Measurements from ENCODE around the gene ANTXRL.

DNA sequence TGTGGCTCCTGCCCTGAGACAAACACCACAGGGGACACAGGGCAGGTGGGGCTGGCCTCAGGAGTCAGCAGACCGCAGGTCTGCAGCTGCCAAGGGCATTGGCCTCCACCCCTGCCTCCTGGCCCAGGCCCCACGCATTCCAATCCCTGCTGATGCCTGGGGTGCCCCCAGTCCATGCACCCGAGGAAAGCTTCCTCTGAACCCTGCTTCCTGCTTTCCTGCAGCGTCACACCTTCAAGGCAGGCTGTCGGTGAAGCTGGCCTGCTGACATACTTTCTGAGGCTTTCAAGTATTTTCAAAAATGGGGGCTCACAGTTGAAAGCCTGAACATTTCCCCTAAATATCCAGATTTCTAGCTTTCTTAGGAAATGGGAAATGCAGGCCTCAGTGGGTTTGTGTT lies 22.5 kb upstream of the ANTXRL start:
- TF ChIP-seq POLR2A (IDR thresholded peaks at IDR 0.05) (no peak), POLR2AphosphoS5 (IDR thresholded peaks at IDR 0.05) (no peak)
- TF ChIP-seq, protein P1, sequence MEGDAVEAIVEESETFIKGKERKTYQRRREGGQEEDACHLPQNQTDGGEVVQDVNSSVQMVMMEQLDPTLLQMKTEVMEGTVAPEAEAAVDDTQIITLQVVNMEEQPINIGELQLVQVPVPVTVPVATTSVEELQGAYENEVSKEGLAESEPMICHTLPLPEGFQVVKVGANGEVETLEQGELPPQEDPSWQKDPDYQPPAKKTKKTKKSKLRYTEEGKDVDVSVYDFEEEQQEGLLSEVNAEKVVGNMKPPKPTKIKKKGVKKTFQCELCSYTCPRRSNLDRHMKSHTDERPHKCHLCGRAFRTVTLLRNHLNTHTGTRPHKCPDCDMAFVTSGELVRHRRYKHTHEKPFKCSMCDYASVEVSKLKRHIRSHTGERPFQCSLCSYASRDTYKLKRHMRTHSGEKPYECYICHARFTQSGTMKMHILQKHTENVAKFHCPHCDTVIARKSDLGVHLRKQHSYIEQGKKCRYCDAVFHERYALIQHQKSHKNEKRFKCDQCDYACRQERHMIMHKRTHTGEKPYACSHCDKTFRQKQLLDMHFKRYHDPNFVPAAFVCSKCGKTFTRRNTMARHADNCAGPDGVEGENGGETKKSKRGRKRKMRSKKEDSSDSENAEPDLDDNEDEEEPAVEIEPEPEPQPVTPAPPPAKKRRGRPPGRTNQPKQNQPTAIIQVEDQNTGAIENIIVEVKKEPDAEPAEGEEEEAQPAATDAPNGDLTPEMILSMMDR (IDR thresholded peaks at IDR 0.05 in 8 of 11, conservative IDR thresholded peaks at IDR 0.05 in 3 of 11): no peak

Measured in spleen (tissue), 7 donors.